HG02610 (cell line): Measurements from ENCODE around the gene FANCE.
"Not testable (repeated sequence)": the region's sequence is repeated elsewhere in the genome, so short reads cannot be mapped to it uniquely, and the experiment has no call there.

Experiments used
- ATAC-seq: cut with Tn5 transposase; IDR thresholded peaks from one replicate; pipeline ENCODE4 v1.9.1; 2021; ENCODE audit warnings: mild to moderate bottlenecking, moderate library complexity; ENCODE audit not compliant: unreplicated experiment

Gene FANCE

DNA sequence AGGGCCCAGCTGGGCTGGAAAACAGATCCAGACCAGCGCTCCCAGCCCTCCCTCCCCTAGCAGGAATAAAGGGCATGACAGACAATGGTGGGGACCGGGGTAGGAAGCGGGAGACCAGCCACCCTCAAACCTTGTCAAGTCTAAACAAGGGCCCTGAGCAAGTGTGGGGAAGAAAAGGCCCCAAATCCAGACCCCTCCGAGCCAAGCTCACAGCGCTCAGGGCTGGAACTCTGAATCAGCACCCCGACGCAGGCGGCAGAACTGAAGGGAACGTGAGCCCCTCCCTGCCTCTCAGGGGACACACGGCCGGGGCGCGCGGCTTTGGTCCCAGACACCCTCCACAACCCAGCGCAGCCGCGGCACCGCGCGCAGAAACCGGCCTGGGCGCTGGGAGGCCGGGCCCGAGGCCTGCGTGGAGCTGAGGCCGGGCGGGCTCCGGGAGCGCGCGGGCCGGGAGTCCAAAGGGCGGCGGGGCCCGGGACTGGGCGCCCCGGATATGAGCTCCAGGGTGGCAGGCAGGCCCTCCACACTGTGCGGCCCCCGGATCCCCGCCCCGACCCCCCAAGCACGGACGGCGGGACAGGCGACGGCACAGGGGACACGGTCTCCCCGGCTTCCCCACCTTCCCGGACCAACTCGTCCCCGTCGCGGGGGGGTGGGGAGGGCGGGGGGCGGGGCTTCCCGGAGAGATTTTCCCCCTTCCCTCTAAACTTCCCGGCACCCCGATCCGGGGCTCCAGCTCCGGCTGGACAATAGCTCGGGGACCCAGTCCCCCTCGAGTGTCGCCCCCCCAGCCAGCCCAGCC, 44.1 kb downstream of the FANCE start:
- ATAC-seq, result no peak

DNA sequence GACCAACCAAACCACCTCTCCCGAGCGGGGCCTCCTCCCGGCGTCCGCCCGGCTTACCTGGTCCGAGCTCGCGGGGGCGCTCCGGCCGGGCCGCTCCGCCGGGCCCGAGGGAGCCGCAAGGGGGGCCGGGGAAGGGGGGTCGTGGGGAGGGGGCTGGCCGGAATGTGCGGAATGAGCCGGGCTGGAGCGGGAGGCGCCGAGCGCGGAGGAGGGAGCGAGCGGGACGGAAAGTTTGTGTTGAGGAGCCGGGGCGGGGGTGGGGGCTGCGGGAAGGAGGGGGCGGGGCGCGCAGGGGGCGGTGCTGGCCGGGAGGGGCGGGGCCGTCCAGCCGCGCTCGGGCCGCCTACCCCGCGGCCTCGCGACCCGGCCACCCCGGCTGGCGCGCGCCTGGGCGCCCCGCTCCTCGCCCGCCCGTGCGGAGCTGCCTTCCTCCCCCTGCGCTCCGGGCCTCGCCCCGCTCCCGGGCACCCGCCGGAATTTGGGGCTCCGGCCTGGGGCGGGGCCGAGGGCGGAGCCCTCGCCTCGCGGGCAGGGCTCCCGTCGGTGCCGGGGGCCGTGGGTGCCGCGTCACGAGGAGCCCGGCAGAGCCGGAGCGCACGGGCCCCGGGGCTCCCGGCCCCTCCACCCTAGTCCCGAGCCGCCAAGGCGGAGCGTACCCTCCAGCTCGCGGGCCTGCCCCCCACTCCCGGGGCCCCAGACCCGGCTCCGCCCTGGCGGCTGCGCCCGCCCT, 44.9 kb downstream of the FANCE start, which contains the start of gene TEAD3:
Gene TEAD3 (minus strand): TSS at position 239 of the 730 bp plus-strand sequence.
- no peak for ATAC-seq

DNA sequence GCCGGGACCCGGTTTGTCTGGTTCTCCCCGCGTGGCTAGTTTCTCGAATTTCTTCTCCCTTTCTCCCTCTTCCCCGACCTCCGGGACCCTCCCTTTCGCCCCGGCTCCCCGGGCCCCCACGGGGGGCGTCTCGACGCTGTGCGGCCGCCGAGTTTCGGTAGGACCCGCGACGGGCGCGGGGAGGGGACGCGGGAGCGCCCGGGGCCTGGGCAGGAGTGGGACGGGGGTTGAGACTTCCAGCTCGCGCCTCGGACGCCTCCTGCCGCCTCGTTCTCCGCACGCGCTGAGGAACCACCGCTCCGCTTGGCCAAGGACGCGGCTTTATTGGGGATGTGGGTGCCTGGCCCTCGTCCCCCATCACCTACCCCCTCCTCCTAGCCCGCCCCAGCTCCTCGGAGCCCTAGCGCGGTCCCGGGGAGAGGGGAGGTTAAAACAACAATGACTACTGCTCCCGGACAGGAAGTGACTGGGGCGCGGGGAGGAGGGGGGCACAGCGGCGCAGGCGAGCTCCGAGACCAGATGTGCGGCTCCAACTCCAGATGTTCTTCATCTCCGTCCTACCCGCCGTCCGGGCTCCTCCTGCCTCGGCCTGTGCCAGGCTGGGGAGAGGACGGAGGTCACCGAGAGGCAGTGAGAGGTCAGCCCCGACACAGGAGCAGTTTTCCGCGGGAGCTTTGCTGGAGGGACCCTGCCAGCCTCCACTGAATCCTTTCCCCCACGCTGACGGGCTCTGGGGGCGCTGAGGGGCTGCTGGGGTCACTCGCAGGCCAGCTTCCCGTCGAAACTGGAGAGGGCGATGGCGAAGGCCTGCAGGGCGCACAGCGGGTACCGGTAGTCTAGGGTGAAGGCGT, 45.7 kb downstream of the FANCE start:
- no peak for ATAC-seq

DNA sequence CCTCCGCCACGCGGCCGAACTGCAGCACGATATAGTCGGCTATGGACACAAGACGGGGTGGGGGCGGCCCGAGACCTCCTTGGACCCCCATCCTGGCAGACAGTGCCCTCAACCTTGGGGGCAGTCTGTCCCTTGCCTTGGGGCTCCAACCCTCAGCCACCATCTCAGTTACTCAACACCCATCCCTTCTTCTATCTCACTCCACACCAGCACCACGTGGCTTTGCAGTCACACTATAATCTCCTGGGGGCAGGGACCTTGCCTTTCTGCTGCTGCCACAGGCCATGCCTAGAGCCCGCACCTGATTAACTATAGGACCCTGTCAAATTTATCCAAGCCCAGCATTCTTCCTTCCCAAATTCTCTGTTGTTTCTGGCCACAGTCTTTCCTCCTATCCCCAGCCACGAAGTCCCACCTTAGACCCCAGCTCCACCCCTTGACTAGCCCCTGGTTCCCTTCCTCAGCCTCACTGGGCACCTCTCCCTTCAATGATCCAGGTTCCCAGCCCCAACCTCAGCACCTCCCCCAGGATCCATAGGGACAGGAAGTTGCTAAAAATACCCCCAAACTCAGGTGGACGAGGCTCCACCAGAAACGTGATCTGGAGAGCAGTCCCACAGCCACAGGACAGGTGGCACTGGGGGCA, 46.4 kb downstream of the FANCE start:
- no peak for ATAC-seq

DNA sequence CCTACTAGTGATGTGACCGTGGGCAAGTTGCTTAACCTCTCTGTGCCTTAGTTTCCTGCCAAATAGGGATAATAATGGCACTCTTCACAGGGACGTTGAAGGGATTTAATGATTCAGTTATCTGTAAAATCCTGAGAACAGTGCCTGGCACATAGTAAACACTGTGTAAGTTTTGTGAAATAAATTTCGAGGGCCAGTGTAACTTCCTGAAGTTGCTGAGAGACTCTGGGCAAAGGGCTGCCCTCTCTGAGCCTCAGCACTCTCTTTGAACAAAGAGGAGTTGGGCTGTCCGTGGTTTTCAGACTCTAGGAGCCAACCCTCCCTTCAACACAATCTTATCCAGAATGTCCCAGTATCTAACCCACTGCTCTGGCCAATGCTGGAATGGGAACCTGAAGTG, 47.2 kb downstream of the FANCE start:
- no peak for ATAC-seq

DNA sequence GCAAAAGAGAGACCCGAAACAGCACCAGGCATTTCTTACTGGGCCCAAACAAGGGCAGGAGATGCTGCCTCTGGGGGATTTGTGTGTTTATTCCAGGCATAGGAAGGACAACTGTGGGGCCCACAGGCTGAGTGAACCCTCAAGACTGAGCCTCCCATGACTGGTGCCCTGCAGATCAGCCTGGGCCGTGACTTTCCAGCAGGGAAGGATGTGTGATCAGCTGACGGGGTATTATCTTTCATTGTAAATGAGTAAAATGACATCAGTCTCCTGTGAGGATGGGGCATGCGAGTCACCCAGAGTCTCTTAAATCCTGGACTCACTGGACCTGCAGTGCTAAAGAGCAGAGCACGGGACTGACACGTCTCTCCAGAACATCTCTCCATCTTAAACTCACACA, 48.6 kb downstream of the FANCE start:
- ATAC-seq, result no peak

DNA sequence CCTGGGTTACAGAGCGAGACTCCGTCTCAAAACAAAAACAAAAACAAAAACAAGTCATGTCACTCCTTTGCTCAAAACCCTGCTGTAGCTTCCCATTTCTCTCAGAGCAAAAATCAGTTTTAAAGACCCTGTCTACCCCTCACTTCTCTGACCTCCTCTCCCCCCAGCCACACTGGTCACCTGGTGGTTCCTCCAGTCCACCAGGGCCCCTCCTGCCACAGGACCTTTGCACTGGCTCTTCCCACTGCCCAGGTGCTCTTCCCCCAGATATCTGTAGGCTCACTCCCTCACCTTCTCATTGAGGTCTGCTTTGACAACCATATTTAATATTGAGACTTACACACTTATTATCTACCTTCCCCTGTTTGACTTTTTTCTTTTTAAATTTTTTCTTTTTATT, 49.6 kb downstream of the FANCE start:
- no peak for ATAC-seq

DNA sequence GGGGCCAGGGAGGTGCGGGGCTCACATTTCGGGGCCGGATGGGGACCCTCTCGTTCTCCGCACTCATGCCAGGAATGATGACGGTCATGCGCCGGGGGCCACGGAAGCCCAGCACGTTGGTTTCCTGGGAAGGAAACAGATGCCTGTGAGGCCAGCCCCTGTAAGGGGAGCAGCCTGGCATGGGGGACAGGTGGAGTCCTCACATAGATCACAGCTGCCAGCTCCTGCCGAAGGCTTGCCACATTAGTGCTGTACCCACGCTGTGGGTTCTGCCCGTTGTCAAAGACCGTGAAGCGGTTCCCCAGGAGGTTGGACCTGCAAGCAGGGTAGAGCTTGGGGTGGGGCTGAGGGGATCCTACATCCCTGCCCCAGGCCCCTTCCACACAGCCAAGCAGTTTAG, 51.4 kb downstream of the FANCE start:
- ATAC-seq, result no peak

DNA sequence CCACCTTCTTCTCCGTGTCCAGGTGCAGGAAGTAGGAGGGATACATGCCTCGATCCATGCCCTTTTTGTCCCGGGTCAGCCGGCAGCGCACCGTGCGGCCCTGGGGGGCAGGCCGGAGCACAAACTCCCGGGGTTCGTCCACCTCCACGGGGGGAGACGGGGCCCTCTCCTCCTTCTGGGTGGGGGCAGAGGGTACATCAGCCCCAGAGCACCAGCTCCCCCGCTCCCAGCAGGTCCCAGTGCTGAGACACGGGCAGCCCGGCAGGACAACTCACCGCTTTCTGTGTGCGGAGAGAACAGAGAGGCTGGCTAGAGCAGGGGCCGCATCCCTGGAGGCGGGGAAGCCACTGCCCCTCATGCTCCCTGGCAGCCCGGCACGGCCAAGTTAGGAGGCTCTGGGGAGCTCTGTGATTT, 53.9 kb downstream of the FANCE start:
- no peak for ATAC-seq

DNA sequence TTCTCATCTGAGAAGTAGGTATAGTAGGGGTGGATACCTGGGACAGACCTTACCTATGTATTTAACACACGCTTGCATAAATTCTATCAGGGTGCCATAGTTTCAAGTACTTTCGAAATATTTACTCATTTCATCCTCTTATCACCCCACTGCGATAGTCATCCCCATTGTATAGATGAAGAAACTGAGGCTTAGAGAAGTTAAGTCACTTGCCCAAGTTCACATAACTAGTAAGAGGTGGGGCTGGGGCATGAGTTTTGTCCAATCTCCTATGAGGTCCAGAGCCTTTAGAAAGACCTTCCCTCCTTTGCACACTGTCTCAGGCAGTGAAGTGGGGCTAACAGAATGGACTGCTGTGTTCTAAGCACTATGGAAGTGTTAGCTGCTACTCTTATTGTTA, 54.4 kb downstream of the FANCE start:
- no peak for ATAC-seq

DNA sequence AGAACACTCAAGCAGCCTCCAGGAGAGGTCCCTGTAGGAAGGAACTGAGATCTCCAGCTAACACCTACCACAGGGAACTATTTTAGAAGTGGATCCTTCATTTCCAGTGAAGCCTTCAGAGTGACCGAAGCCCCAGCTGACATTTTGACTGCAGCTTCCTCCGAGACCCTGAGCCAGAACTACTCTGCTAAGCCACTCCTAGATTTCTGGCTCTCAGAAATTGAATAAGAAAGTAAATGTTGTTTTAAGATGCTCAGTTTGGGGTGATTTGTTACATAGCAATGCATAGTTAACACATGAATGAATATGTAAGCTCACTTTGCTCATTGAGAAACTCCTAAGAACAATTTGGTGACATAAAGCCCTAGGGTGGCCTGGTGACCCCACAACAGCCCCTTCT, 55.1 kb downstream of the FANCE start:
- no peak for ATAC-seq

DNA sequence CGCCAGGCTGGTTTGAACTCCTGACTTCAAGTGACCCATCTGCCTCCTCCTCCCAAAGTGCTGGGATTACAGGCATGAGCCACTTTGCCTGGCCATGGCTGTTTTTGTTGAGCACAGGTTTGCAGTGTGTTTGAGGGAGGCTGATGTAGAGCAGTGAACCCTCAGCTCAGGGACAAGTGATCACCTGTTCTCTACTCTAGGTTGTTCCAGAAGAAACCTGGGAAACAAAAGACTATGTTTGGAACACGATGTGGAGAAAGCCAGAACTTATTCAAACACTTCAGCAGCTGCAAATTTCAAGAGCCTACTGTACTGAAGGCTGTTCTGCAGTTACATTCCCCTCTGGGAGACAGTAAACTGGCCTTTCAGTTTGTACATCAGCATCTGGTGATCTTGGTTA, 55.9 kb downstream of the FANCE start:
- no peak for ATAC-seq

DNA sequence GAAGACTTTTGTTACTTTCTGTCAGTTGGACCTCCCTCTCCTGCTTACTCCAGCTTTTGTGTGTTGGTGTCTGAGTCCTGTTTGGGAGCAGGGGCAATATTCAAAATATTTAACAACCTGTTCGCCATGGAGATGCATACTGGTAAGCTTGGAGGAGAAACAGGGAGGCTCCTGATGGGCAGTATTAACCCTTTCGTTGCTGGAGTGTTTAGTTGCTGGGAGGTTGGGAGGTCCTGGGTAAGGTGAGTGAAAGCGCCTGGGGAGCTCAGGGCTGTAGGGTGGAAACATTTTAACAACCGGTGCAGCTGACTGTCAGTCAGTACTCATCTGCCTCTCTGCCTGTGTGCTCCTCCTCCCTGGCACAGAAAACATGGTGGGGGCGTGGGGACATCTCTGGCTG, 56.4 kb downstream of the FANCE start:
- no peak for ATAC-seq

DNA sequence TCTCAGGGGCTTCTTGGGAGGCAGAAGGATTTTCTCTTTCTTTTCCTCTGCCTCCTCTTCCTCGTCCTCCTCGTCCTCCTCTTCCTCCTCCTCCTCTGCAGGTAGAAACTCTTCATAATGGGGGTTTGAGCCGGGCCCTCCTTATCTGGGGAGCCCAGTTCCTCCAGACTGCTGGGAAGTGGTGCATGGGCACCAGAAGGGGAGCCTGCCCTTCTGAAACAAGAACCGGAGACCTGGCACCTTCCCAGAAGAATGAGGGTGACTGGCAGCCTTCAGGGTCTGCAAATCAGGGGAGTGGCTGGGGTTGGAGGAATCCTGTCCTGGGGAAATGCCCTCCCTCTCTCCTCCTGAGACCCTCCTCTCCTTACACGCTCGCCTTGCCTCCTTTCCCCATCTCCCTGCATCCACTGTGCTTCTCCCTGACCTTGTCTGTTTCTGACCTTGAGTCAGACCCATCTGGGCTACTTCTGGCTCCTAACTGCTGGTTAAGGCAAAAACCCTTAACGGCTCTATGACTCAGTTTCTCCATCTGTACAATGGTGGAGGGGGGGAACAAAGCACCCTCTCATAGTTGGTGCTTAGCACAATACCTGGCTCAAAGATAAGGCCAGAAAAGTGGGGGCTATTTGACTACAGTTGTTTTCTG, 58.9 kb downstream of the FANCE start:
- no peak for ATAC-seq

DNA sequence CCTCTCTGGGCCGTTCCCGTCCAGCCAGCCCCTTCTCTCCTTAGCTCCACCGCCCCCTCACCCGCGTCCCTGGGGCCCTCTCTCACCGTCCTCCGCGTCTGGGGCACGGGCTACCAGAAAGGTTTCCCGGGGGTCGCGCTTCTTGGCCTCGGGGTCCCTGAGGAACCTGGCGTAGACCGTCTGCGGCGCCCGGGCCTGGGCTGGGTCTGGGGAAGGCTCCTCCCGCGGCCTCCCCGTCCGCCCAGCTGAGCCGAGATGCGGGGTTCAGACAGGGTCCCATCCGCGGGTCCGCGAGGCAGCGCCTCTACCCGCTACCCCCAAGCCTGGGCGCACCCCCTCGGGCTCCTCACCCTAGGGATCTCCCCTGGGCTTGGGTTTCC, 59.4 kb downstream of the FANCE start:
- no peak for ATAC-seq

DNA sequence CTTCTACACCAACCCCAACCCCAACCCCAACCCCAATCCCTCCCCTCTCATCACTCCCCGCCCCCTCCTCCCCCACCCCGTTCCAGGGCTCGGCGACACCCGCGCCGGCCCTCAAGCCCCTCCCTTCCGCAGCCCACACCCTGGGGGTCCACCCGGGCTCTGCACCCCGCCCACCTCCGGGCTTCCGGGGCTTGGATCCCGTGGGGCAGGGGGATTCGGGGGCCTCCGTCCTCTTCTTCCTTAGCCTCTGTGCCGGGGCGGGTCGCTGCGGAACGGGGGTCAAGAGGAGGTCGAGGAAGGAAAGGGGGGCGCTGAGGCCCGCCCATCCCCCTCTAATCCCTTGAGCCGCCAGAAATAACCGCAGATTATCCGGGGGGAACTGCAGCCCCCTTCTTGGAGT, 59.9 kb downstream of the FANCE start:
- ATAC-seq, result no peak

DNA sequence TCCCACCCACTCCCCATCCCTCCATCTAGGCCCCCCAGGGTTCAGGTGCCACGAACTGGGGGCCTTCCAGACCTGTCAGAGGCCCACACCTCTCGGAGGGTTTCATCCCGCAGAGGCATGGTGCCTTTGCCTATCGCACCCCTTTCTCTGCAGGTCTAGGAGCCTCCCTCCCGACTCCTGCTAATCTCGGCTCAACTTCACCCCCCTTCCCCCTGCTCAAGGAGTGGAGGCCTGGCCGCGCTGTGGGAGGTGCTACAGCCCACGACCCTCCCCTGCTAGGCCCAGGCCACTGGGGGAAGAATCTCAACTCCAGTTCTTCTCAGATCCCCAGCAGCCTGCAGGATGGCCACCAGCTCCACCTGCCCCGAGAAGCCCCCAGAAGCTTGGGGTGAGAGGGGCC, 60.6 kb downstream of the FANCE start, which contains the start of gene TULP1:
Gene TULP1 (minus strand): TSS at position 157 of the 400 bp plus-strand sequence. CDS start 38 bp downstream, at position 119.
- no peak for ATAC-seq

DNA sequence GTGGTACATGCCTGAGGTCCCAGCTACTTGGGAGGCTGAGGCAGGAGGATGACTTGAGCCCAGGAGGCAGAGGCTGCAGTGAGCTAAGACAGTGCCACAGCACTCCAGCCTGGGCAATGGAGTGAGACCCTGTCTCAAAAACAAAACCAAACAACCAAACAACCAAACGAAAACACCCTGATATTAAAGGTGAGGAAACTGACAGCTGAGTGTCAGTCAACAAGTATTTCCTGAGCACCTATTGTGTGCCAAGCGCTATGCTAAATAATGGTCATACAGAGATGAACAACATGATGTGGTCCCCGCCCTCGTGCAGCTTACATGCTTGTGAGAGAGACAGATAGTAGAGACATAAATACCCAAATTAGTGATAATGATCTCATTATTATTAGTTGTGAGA, 62.4 kb downstream of the FANCE start:
- no peak for ATAC-seq

DNA sequence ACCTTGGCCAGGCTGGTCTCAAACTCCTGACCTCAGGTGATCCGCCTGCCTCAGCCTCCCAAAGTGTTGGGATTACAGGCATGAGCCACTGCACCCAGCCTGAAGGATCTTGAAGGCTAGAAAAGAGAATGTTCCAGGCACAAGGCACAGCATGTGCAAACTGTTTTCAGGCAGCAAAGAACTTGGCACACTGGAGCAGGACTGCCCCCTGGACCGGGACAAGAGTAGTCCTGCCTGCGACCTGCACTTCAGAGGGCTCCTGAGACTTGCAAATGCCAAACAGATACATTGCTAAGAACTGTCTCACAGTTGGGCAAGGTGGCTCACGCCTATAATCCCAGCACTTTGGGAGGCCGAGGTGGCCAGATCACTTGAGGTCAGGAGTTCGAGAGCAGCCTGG, 63.8 kb downstream of the FANCE start:
- ATAC-seq, result not testable (repeated sequence)
